ENCODE measurements around the gene CRELD2. TPM values are rescaled to one million over a fixed set of nuclear protein-coding genes. Genes with fewer than 3 reads are reported as not detected.
A peak's percentile ranks its signal among the peaks of the same experiment; 100 is the strongest.

The CRELD2 gene
- total and polyA plus RNA-seq, 2 of the 8 experiments (the other 6 are each of a cell fraction or from before 2014, with no cell fraction given) = 24.5 to 36.6 TPM

DNA sequence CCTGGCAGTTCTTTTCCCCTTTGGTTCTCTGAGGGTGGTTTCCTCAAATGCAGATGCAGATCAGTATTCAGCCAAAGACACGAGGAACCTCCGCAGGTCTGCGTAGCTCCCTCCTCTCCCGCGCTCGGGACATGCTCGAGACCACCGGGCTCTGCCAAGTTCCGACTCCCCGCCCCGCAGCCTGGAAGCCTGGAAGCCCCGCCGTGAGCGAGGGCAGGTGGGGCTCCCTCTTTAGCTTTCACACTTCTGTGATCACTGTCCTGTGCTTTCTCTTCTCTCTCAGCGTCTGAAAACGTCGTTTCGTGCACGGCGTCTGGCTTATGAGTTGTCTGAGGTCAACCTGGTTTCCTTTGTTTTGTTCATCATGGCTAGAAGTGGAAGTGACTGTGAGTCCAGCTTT, 38.2 kb upstream of the CRELD2 start:
- DNase-seq (ENCODE audit: low read depth in 1 of 2, low spot score in 2 of 2) (no peak), FAIRE-seq (no peak)
- Histone ChIP-seq H3K14ac (ENCODE audit: insufficient read length) (no peak overlapping the region), H3K9ac (replicated peaks in 1 of 4; ENCODE audit: extremely low read depth in 1 of 4, low read depth in 3 of 4, low read length in 3 of 4) (no peak overlapping the region), H3K9me3 (ENCODE audit: insufficient read depth in 2 of 2, low read depth in 1 of 2, low read length in 1 of 2) (peaks cover 0 to 3% of the 10 kb centered on the region in 2 experiments; a peak in 1 of 4 replicates), H3K36me3 (ENCODE audit: control insufficient read depth in 2 of 4, insufficient read depth in 4 of 4, low read length in 3 of 4) (peaks cover 0 to 12% (median 3%) of the 10 kb centered on the region in 4 experiments; a peak in 2 of 8 replicates), H3K79me2 (ENCODE audit: control insufficient read depth in 1 of 2, insufficient read depth in 2 of 2, low read length in 2 of 2) (peaks cover 0 to 61% of the 10 kb centered on the region in 2 experiments; a peak in 3 of 4 replicates), H3K79me1 (ENCODE audit: low read depth, low read length) (peaks cover 5% of the 10 kb centered on the region), H3K4me1 (replicated peaks in 1 of 4; ENCODE audit: control insufficient read depth in 3 of 4, insufficient read depth in 4 of 4, low read length in 3 of 4) (no peaks in the 10 kb centered on the region), H2AK5ac (ENCODE audit: low read depth, low read length) (0 out of 2 replicates have a peak overlapping the region, but pooled peaks have one; percentile 13), H2AFZ (ENCODE audit: low read length) (no peak overlapping the region), H3K4me3 (ENCODE audit: extremely low read depth in 1 of 4, insufficient read depth in 2 of 4, low read depth in 3 of 4, low read length in 4 of 4) (no peak overlapping the region), H2BK5ac (ENCODE audit: low read depth, low read length) (no peak overlapping the region), H3K18ac (ENCODE audit: extremely low read depth, low read length) (no peak overlapping the region; the same call in 1 of the 2 replicates), H3K23me2 (ENCODE audit: low read depth, low read length) (no peaks in the 10 kb centered on the region), H2BK120ac (replicated peaks; ENCODE audit: low read depth, low read length) (no peak overlapping the region), H2BK20ac (ENCODE audit: low read length) (no peak overlapping the region), H2BK15ac (ENCODE audit: low read length) (no peak overlapping the region), H3K27me3 (replicated peaks in 1 of 4; ENCODE audit: control insufficient read depth in 3 of 4, extremely low read depth in 1 of 4, insufficient read depth in 3 of 4, low read length in 3 of 4) (no peaks in the 10 kb centered on the region), H3K27ac (ENCODE audit: low read depth, low read length) (peak overlapping the region; percentile 16; the same call in 1 of the 2 replicates), H4K8ac (ENCODE audit: extremely low read depth, insufficient read depth, low read length) (0 out of 2 replicates have a peak overlapping the region, but pooled peaks have one; percentile 65), H3K56ac (replicated peaks; ENCODE audit: insufficient read length, low read depth, low read length) (no peak overlapping the region), H3K4ac (replicated peaks; ENCODE audit: insufficient read length, low read depth, low read length) (no peak overlapping the region), H4K20me1 (replicated peaks in 1 of 2; ENCODE audit: control insufficient read depth in 1 of 2, insufficient read depth in 2 of 2, low read length in 2 of 2) (peaks cover 0 to 7% of the 10 kb centered on the region in 2 experiments), H4K5ac (ENCODE audit: insufficient read length, low read depth, low read length) (no peak overlapping the region), H3K23ac (ENCODE audit: insufficient read length) (no peak overlapping the region), H3K4me2 (ENCODE audit: insufficient read depth in 1 of 2, low read depth in 2 of 2, low read length in 2 of 2) (no peak overlapping the region), H4K91ac (replicated peaks; ENCODE audit: insufficient read length, low read length) (no peak overlapping the region), H2BK12ac (ENCODE audit: low read depth, low read length) (no peak overlapping the region)
- TF ChIP-seq, protein P1, sequence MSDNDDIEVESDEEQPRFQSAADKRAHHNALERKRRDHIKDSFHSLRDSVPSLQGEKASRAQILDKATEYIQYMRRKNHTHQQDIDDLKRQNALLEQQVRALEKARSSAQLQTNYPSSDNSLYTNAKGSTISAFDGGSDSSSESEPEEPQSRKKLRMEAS (IDR thresholded peaks at IDR 0.05) = 0 out of 2 replicates have a peak, but pooled peaks have one; percentile 49
- TF ChIP-seq SP2 (IDR thresholded peaks at IDR 0.05; ENCODE audit: low read length) = no peak
- no peak for TF ChIP-seq JUND (IDR thresholded peaks at IDR 0.05; ENCODE audit: low read length)
- no peak for TF ChIP-seq CTBP2 (IDR thresholded peaks at IDR 0.05; ENCODE audit: borderline replicate concordance, insufficient read depth, insufficient read length, low read length)
- TF ChIP-seq SIN3A (conservative IDR thresholded peaks at IDR 0.05 in 1 of 2, IDR thresholded peaks at IDR 0.05 in 1 of 2; ENCODE audit: low read depth in 1 of 2, low read length in 2 of 2) = no peak
- TF ChIP-seq NRF1 (IDR thresholded peaks at IDR 0.05; ENCODE audit: low read depth, low read length) = no peak
- TF ChIP-seq SRF (IDR thresholded peaks at IDR 0.05; ENCODE audit: low read depth, low read length) = no peak
- TF ChIP-seq POU5F1 (IDR thresholded peaks at IDR 0.05; ENCODE audit: low read depth, low read length) = no peak
- TF ChIP-seq CHD1 (IDR thresholded peaks at IDR 0.05; ENCODE audit: low read depth, low read length) = no peak
- WGBS, 2 experiments (ENCODE audit: extremely low coverage in 1 of 2, insufficient coverage in 1 of 2, insufficient read length in 1 of 2, insufficient replicate concordance in 2 of 2, low coverage in 1 of 2, low lambda C conversion rate in 2 of 2, missing lambda C conversion rate in 1 of 2) = 86% methylated on average over 20 of the region's 20 CpGs; no CpG with 5 or more reads in 1 of the 2 experiments
- POLR2A ChIA-PET (ENCODE audit: partially characterized antibody) = interaction anchor here (1.2 to 1.3 kb wide), 2 partner anchors 12 to 14 kb away, joined by 3 read pairs; no protein-coding TSS in a partner anchor
- CTCF ChIA-PET (ENCODE audit: partially characterized antibody) = no interaction called here
